ENCODE results near the gene SMPX.

GRCh38 chrX:21675931-21676330 lies 82.0 kb downstream of the SMPX start:
- no peak for TF ChIP-seq EZH2 (IDR thresholded peaks at IDR 0.05)
- no peak for TF ChIP-seq POLR2AphosphoS5 (IDR thresholded peaks at IDR 0.05; ENCODE audit: borderline replicate concordance, low read depth, low read length)
- TF ChIP-seq FOXP2 (optimal IDR thresholded peaks at IDR 0.05; ENCODE audit: control extremely low read depth, extremely low read length, insufficient read depth) = no peak
